Central memory CD4-positive, alpha-beta T cell (primary cell): Measurements from ENCODE around the gene PCDHB16.
"Not testable (repeated sequence)": the region's sequence is repeated elsewhere in the genome, so short reads cannot be mapped to it uniquely, and the experiment has no call there.

ENCODE experiments used
- DNase-seq: peaks from one replicate; pipeline ENCODE4 v3.0.0; 2022
- total RNA-seq, 3 experiments: gene quantifications; one replicate each; lab custom pipeline; 2026; lab: John Stamatoyannopoulos, UW

Gene PCDHB16
- total RNA-seq = 0 reads per million in 3 experiments

- no peak for DNase-seq
Observed at GRCh38 chr5:141182248-141182647, at the start of gene PCDHB16. TSS of gene PCDHB16 (plus strand) at chr5:141182387. CDS start at chr5:141182560, 173 bp downstream.

GRCh38 chr5:141135030-141135717 is 47.0 kb upstream of the PCDHB16 start, which contains the start of gene PCDHB5:
TSS of gene PCDHB5 (plus strand) at chr5:141135206. CDS start at chr5:141135435, 229 bp downstream.
- DNase-seq = no peak

GRCh38 chr5:141135718-141136266 is 46.4 kb upstream of the PCDHB16 start:
- no peak for DNase-seq

DNA sequence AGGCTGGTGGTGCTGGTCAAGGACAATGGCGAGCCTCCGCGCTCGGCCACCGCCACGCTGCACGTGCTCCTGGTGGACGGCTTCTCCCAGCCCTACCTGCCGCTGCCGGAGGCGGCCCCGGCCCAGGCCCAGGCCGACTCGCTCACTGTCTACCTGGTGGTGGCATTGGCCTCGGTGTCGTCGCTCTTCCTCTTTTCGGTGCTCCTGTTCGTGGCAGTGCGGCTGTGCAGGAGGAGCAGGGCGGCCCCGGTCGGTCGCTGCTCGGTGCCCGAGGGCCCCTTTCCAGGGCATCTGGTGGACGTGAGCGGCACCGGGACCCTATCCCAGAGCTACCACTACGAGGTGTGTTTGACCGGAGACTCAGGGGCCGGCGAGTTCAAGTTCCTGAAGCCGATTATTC is 44.8 kb upstream of the PCDHB16 start:
- not testable (repeated sequence) for DNase-seq

DNA sequence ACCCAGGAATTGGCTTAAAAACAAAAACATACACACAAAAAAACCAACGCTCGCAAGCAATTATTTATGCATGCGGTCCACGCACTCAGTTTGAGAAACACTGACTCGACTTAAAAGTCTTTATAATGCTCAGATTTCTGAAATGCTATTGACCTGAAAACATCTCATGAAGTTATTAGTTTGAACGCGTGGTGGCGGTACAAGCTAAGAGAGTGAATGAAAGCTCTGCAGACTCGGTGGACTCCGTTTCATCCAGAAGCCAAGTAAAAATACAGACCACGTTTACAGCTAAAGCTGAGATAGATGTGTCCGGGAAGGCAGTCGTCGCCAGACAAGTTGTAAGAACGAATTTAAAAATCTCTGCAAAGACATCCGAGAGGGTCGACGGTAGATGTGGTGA is 32.4 kb upstream of the PCDHB16 start, which contains the start of gene PCDHB6:
TSS of gene PCDHB6 (plus strand) at position 246 of the 400 bp plus-strand sequence. CDS start 201 bp downstream, outside the sequence.
- DNase-seq = no peak

GRCh38 chr5:141150224-141150992 is 31.8 kb upstream of the PCDHB16 start:
- DNase-seq = no peak

DNA sequence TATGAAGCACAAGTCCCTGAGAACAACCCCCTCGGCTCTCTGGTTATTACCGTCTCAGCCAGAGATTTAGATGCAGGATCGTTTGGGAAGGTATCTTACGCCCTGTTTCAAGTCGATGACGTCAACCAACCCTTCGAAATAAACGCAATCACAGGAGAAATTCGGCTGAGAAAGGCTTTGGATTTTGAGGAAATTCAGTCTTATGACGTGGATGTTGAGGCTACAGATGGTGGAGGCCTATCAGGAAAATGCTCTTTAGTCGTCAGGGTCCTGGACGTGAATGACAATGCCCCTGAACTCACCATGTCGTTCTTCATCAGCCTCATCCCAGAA is 31.2 kb upstream of the PCDHB16 start:
- DNase-seq = no peak

- DNase-seq = not testable (repeated sequence)
Observed at GRCh38 chr5:141151632-141152031, 30.6 kb upstream of the PCDHB16 start.

DNA sequence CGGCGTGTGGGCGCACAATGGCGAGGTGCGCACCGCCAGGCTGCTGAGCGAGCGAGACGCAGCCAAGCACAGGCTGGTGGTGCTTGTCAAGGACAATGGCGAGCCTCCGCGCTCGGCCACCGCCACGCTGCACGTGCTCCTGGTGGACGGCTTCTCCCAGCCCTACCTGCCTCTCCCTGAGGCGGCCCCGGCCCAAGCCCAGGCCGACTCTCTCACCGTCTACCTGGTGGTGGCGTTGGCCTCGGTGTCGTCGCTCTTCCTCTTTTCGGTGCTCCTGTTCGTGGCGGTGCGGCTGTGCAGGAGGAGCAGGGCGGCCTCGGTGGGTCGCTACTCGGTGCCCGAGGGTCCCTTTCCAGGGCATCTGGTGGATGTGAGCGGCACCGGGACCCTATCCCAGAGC is 30.1 kb upstream of the PCDHB16 start:
- DNase-seq = not testable (repeated sequence)

DNA sequence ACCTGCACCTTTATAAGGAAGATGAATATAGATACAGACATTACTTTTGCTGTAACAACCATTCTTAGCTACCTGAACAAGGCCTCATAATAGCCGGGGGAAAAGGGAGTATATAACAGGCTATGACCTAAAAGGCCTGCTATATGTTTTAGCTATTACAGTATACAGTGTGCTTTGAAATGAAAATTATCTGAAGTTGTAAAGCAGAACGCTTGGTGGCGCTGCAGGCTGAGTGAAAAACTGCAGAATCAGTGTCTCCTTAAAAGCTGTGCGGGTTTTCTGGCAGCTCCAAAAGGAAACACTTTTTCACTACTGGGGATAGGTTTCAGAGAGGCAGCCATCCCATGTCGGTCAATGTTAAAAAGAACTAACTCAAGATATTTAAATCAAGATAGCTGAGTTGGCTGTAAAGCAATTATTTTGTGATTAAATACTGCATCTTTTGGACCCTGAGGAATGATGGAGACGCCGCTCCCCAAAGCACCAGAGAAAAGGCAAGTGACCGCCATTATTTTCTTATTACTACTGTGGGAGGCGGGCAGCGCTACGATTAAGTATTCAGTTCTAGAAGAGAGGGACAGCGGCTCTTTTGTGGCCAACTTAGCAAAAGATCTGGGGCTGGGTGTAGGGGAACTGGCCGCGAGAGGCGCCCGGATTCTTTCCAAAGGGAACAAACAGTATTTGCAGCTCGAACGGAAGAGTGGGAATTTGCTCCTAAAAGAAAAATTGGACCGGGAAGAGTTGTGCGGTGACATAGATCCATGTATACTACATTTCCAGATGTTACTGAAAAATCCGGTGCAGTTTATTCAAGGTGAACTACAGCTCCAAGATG is 26.4 kb upstream of the PCDHB16 start:
- DNase-seq = no peak

GRCh38 chr5:141157356-141157755 is 24.8 kb upstream of the PCDHB16 start:
- DNase-seq = not testable (repeated sequence)

- not testable (repeated sequence) for DNase-seq
Observed at GRCh38 chr5:141157901-141158300, 24.3 kb upstream of the PCDHB16 start.

DNA sequence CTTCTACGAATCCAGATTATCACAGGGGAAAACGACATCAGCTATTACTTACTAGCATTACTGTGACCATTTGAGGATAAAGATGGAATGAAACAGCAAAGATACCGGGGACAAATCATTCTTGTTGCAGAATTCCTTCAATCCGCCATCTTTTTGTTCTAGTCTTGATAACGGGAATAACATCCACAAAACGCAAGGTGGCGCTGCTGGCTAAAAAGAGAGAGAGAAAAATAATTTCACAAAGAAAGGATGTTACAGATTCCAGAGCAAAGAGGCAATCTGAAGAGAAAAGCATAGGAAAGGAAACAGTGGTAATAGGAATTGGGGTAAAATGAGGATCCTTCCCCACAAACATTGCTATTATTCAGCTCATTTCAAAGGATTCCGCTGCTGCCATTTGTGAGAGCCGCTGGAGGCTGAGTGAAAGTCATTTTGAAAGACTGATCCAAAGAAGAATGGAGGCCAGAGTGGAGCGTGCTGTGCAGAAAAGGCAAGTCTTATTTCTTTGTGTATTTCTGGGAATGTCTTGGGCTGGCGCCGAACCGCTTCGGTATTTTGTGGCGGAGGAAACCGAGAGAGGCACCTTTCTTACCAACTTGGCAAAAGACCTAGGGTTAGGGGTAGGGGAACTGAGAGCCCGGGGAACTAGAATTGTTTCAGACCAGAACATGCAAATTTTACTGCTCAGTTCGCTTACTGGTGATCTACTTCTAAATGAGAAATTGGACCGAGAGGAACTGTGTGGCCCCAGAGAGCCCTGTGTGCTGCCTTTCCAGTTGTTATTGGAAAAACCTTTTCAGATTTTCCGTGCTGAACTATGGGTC is 9.6 kb upstream of the PCDHB16 start, which contains the start of gene PCDHB7:
TSS of gene PCDHB7 (plus strand) at position 264 of the 824 bp plus-strand sequence. CDS start at position 456, 192 bp downstream.
- no peak for DNase-seq

DNA sequence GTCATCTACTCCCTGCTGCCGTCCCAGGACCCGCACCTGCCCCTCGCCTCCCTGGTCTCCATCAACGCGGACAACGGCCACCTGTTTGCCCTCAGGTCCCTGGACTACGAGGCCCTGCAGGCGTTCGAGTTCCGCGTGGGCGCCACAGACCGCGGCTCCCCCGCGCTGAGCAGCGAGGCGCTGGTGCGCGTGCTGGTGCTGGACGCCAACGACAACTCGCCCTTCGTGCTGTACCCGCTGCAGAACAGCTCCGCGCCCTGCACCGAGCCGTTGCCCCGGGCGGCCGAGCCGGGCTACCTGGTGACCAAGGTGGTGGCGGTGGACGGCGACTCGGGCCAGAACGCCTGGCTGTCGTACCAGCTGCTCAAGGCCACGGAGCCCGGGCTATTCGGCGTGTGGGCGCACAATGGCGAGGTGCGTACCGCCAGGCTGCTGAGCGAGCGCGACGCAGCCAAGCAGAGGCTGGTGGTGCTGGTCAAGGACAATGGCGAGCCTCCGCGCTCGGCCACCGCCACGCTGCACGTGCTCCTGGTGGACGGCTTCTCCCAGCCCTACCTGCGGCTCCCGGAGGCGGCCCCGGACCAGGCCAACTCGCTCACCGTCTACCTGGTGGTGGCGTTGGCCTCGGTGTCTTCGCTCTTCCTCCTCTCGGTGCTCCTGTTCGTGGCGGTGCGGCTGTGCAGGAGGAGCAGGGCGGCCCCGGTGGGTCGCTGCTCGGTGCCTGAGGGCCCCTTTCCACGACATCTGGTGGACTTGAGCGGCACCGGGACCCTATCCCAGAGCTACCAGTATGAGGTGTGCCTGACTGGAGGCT is 7.7 kb upstream of the PCDHB16 start:
- DNase-seq = not testable (repeated sequence)

DNA sequence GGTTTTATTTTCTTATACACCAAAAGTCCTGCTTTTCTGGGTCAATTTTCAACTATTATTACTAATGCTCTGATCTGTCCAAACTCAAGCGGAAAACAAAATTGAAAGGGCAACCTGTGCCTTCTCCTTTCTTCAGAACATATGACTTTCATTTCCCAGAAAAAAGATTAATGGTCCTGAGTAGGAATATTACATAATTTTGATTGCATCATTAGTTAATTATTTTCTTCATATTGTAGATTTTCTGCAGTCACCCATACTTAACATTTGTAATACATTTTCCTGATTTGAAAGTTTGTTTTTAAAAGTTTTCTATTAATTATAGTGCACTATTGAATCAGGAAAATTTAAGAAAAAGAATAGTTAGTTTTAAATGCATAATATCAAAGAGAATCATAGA is 6.3 kb upstream of the PCDHB16 start:
- no peak for DNase-seq

- DNase-seq = not testable (repeated sequence)
Observed at GRCh38 chr5:141177577-141178191, 4.5 kb upstream of the PCDHB16 start, which contains the start of gene PCDHB8. TSS of gene PCDHB8 (plus strand) at chr5:141177790. CDS start at chr5:141178035, 245 bp downstream.

- DNase-seq = not testable (repeated sequence)
Observed at GRCh38 chr5:141179371-141179770, 2.8 kb upstream of the PCDHB16 start.

DNA sequence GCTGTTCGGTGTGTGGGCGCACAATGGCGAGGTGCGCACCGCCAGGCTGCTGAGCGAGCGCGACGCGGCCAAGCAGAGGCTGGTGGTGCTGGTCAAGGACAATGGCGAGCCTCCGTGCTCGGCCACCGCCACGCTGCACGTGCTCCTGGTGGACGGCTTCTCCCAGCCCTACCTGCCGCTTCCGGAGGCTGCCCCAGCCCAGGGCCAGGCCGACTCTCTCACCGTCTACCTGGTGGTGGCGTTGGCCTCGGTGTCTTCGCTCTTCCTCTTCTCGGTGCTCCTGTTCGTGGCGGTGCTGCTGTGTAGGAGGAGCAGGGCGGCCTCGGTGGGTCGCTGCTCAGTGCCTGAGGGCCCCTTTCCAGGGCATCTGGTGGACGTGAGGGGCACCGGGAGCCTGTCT is 2.3 kb upstream of the PCDHB16 start:
- DNase-seq = not testable (repeated sequence)

GRCh38 chr5:141180313-141180712 is 1.9 kb upstream of the PCDHB16 start:
- DNase-seq = no peak
